Natural killer cell (primary cell): ENCODE measurements around the gene EFCAB8. TPM values are rescaled to one million over a fixed set of nuclear protein-coding genes. Genes with fewer than 3 reads are reported as not detected.

Source experiments
- ATAC-seq, 3 donors: fragments of 150-1000 bp in 2 of 3; fragments of 200-7000 bp in 1 of 3; cut with Tn5 transposase; 1 replicate in 1 of 3; 2 replicates in 2 of 3; pipeline ENCODE4 v1.10.0; 2021; ENCODE audit warnings: mild to moderate bottlenecking in 2 of 3, moderate library complexity in 2 of 3
- DNase-seq, 2 donors: peaks; one replicate each; pipeline versions ENCODE4 v3.0.0 to v3.0.0-alpha.2; 2013 to 2021; ENCODE audit warnings: mixed read lengths in 1 of 2
- H3K27ac ChIP-seq: one replicate; pipeline ENCODE4 v1.5.1; 2013; ENCODE audit warnings: mild to moderate bottlenecking, low read length
- H3K27me3 ChIP-seq: one replicate; pipeline ENCODE4 v1.6.1; 2013; ENCODE audit warnings: low read length; ENCODE audit not compliant: control insufficient read depth, insufficient read depth
- H3K36me3 ChIP-seq: one replicate; pipeline ENCODE4 v1.6.1; 2013; ENCODE audit warnings: low read length; ENCODE audit not compliant: control insufficient read depth, insufficient read depth
- H3K4me1 ChIP-seq: one replicate; pipeline ENCODE4 v1.6.1; 2013; ENCODE audit warnings: low read length; ENCODE audit not compliant: control insufficient read depth, insufficient read depth
- H3K4me3 ChIP-seq: one replicate; pipeline ENCODE4 v1.5.1; 2013; ENCODE audit warnings: low read length
- H3K9me3 ChIP-seq: one replicate; pipeline ENCODE4 v1.6.1; 2013; ENCODE audit warnings: low read length; ENCODE audit not compliant: control insufficient read depth, insufficient read depth
- H3K27ac Mint-ChIP-seq, 2 donors: one replicate each; pipeline ENCODE4 v1.8.0; 2022; ENCODE audit warnings: mild to moderate bottlenecking in 2 of 2, mixed read lengths in 2 of 2, moderate library complexity in 1 of 2
- H3K27me3 Mint-ChIP-seq, 2 donors: one replicate each; pipeline ENCODE4 v1.8.0; 2022; ENCODE audit warnings: low read depth in 2 of 2, mixed read lengths in 2 of 2
- H3K36me3 Mint-ChIP-seq: one replicate; pipeline ENCODE4 v1.8.0; 2022; ENCODE audit warnings: mixed read lengths
- H3K4me1 Mint-ChIP-seq, 2 donors: one replicate each; pipeline ENCODE4 v1.8.0; 2022; ENCODE audit warnings: mixed read lengths in 2 of 2
- H3K4me3 Mint-ChIP-seq: one replicate; pipeline ENCODE4 v1.8.0; 2022; ENCODE audit warnings: mild to moderate bottlenecking, moderate library complexity, mixed read lengths
- H3K9me3 Mint-ChIP-seq, 2 donors: one replicate each; pipeline ENCODE4 v1.8.0; 2022; ENCODE audit warnings: mixed read lengths in 2 of 2
- CTCF ChIP-seq: fragments of 200-600 bp; IDR thresholded peaks from one replicate; pipeline ENCODE4 v1.8.0; 2022; ENCODE audit warnings: antibody characterized with exemption
- WGBS: methylation state at CpG from one replicate; pipeline ENCODE4 v1.1.7; 2013; ENCODE audit warnings: missing lambda C conversion rate; ENCODE audit not compliant: insufficient coverage; 5-methylcytosine and 5-hydroxymethylcytosine counted together
- intact Hi-C: fragments of 100-400 bp; cut with micrococcal nuclease; formaldehyde crosslinking; loops from one replicate; pipeline ENCODE4 v1.14.2; 2022
- total RNA-seq, 4 donors: library from RNA; stranded (reverse); fragments of 120-200 nt in 1 of 4; gene quantifications; one replicate each; pipeline versions ENCODE4 v1.2.3 to v1.2.4, GENCODE V29; 2013 to 2022

The EFCAB8 gene
- total RNA-seq, 3 donors from 2014 or later (not counting 1 experiment from before 2014, with no cell fraction given) = 1.2 to 2.9 (median 2.3) TPM

DNA sequence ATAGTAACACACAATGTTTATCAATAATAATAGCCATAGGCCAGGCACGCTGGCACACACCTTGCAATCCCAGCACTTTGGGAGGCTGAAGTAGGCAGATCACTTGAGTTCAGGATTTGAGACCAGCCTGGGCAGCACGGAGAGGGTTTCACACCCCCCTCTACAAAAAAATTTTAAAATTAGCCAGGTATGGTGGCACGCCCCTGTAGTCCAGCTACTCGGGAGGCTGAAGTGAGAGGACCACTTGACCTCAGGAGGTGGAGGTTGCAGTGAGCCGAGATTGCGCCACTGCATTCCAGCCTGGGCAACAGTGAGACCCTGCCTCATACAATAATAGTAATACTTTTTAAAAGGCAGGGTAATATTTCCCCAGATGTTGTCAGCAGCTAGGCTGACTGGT lies 46.8 kb upstream of the EFCAB8 start:
- Histone ChIP-seq H3K27me3 (no peaks in the 10 kb centered on the region), H3K27ac (no peak overlapping the region), H3K4me3 (no peak overlapping the region), H3K4me1 (no peaks in the 10 kb centered on the region), H3K36me3 (no peaks in the 10 kb centered on the region), H3K9me3 (no peaks in the 10 kb centered on the region)
- Mint-ChIP-seq H3K27ac (no peak overlapping the region), H3K4me3 (no peak overlapping the region), H3K36me3 (no peaks in the 10 kb centered on the region), H3K9me3 (no peaks in the 10 kb centered on the region), H3K27me3 (no peaks in the 10 kb centered on the region), H3K4me1 (no peaks in the 10 kb centered on the region)
- intact Hi-C loops = no loop called here
- ATAC-seq (no peak), DNase-seq (no peak)
- WGBS = 94% methylated on average over 4 of the region's 6 CpGs
- TF ChIP-seq CTCF = no peak

GRCh38 chr20:32819992-32820697 lies 38.6 kb upstream of the EFCAB8 start:
- no peaks in the 10 kb centered on the region for H3K27me3 Mint-ChIP-seq
- WGBS = under 1% methylated on average over 58 of the region's 58 CpGs
- H3K4me1 Mint-ChIP-seq = peaks cover 41 to 45% of the 10 kb centered on the region in 2 donors
- Histone ChIP-seq H3K27me3 (no peaks in the 10 kb centered on the region), H3K9me3 (no peaks in the 10 kb centered on the region), H3K4me3 (peak overlapping the region; percentile 94), H3K36me3 (no peaks in the 10 kb centered on the region), H3K4me1 (peaks cover 28% of the 10 kb centered on the region), H3K27ac (peak overlapping the region; percentile 95)
- ATAC-seq (peak; percentile 72 to 87 (median 79)), DNase-seq (peak in 1 of 2 donors; percentile 92)
- H3K27ac Mint-ChIP-seq = peak overlapping the region; percentile 91 to 96
- H3K36me3 Mint-ChIP-seq = no peaks in the 10 kb centered on the region
- no peak for TF ChIP-seq CTCF
- H3K9me3 Mint-ChIP-seq = no peaks in the 10 kb centered on the region
- intact Hi-C loops = no loop called here
- H3K4me3 Mint-ChIP-seq = peak overlapping the region; percentile 89

DNA sequence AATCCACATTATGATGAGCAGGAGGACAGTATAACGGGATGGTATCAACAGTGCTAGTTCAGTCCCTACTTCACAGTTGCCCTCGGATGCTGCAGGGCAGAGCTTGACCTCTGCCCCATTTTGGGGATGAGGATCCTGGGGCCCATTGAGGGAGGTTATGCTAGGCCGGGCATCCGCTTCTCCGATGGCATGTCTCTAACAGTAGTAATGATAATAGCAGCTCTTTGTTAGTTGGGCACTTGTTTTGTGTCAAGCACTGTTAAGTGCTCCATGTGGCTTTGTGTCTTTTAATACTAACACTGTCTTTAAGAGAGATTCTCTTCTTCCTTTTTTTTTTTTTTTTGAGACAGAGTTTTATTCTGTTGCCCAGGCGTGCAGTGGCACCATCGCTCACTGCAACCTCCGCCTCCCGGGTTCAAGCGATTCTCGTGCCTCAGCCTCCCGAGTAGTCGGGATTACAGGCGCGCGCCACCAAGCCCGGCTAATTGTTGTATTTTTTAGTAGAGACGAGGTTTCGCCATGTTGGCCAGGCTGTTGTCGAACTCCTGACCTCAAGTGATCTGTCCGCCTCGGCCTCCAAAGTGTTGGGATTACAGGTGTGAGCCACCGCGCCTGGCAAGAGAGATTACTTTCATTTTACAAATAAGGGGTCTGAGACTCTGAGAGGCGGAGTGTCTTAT lies 37.9 kb upstream of the EFCAB8 start:
- Mint-ChIP-seq H3K27me3 (no peaks in the 10 kb centered on the region), H3K27ac (peak overlapping the region; percentile 91 to 96), H3K4me1 (peaks cover 41 to 52% of the 10 kb centered on the region in 2 donors), H3K36me3 (no peaks in the 10 kb centered on the region), H3K9me3 (no peaks in the 10 kb centered on the region), H3K4me3 (peak overlapping the region; percentile 89)
- no peak for ATAC-seq
- no peak for DNase-seq
- Histone ChIP-seq H3K27me3 (no peaks in the 10 kb centered on the region), H3K4me3 (peak overlapping the region; percentile 94), H3K36me3 (no peaks in the 10 kb centered on the region), H3K9me3 (no peaks in the 10 kb centered on the region), H3K4me1 (peaks cover 28% of the 10 kb centered on the region), H3K27ac (peak overlapping the region; percentile 95)
- TF ChIP-seq CTCF = no peak
- 79% methylated on average over 25 of the region's 25 CpGs for WGBS
- intact Hi-C loops = no loop called here
